Stimulated activated CD8-positive, alpha-beta memory T cell treated with anti-CD3 and anti-CD28 coated beads, Interleukin-15, amount 100 ng/mL, for 48 hours (primary cell): ENCODE measurements around the gene NHLRC2.
A peak's percentile ranks its signal among the peaks of the same experiment; 100 is the strongest.
"Not testable (repeated sequence)": the region's sequence is repeated elsewhere in the genome, so short reads cannot be mapped to it uniquely, and the experiment has no call there.

ENCODE experiments used
- DNase-seq, 2 donors: peaks; one replicate each; pipeline ENCODE4 v3.0.0-alpha.2; 2020; ENCODE audit warnings: low read depth in 2 of 2

Gene NHLRC2

GRCh38 chr10:113941140-113941539, 86.7 kb downstream of the NHLRC2 start:
- no peak for DNase-seq

DNA sequence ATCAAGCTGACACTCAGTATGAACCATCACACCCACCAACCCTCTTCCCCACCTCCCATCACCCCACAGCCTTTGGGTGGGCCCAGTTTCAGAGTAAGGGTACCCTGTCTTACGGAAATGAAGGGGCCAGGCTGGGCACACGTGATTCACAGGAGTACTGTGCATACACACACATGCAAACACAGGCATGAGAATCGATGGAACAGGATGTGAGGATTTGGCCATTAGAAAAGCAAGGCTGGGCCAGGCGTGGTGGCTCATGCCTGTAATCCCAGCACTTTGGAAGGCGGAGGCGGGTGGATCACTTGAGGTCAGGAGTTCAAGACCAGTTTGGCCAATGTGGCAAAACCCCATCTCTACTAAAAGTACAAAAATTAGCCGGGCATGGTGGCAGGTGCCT, 88.7 kb downstream of the NHLRC2 start:
- DNase-seq = not testable (repeated sequence)

DNA sequence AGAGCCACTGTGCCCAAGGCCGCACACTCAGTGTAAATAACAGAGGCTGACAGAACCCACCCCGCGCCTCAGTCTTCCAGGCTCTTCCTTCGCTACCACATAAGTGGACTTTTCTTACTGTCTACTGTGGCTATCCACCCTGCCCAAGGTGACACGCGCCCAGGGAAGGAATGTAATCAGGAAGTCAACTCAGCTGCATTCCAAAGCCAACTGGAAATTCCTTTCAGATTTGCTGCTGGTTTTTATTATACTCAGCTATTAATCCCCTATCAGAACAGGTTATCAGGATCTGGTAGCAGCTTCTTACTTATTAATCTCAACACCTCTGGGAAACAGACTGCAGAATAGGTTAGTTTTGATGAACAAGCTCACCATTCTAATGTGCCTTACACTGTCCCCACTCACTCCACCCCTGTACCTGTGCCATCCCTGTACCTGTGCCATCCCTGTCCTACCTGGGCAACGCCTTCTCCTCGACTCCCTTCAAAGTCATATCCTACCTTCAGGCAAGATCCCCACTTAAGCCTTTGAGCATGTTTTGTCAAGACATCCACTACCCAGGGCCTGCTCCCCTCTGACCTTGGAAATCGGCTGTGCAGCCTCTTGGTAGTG, 90.7 kb downstream of the NHLRC2 start:
- no peak for DNase-seq

GRCh38 chr10:113945687-113946085, 91.2 kb downstream of the NHLRC2 start:
- no peak for DNase-seq

- no peak for DNase-seq
Measured at GRCh38 chr10:113947184-113948041, 93.0 kb downstream of the NHLRC2 start.

GRCh38 chr10:113948048-113948447, 93.6 kb downstream of the NHLRC2 start:
- no peak for DNase-seq

- no peak for DNase-seq
Measured at GRCh38 chr10:113950268-113950667, 95.8 kb downstream of the NHLRC2 start.

- DNase-seq = no peak
Measured at GRCh38 chr10:113953505-113954272, 99.2 kb downstream of the NHLRC2 start.

- DNase-seq = no peak
Measured at GRCh38 chr10:113954409-113954808, 99.9 kb downstream of the NHLRC2 start.

DNA sequence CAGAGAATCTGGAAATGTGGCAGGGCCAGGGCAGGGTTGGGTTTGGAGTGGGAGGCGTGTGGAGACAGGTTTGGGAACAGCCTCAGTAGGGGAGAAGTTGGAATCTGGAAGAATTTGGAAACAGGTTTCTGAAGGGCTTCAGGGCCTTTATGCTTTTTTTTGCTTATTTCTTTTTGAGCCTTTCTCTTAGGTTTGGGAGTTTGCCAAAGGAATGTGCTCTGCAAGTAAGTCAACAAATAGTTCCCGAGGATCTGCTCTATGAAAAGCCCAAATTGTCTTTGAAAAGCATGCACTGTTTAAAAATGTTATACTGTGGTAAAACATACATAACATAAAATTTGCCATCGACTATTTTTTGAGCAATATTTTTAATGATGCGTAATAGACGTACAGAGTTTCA, 102.6 kb downstream of the NHLRC2 start:
- DNase-seq = no peak

GRCh38 chr10:113958631-113959382, 104.3 kb downstream of the NHLRC2 start:
- DNase-seq = peak in 1 of 2 donors; percentile 7

DNA sequence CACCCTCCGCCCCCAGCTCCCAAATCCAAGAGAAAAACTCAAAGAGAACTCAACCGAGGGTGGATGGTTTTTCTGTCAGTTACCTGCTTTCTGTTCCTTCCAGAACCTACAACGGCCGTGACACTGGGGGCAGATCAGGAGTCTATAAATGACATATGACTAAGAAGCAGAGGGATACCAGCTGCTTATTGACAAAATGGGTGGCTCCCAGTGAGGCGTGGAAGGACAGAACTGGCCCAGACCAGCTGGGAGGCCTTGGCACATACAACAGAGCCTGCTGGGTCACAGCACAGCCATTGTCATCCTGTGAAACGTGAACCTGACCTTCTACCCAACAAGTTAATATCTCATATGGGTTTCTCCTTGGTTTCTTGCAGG, 104.9 kb downstream of the NHLRC2 start:
- DNase-seq = no peak

DNA sequence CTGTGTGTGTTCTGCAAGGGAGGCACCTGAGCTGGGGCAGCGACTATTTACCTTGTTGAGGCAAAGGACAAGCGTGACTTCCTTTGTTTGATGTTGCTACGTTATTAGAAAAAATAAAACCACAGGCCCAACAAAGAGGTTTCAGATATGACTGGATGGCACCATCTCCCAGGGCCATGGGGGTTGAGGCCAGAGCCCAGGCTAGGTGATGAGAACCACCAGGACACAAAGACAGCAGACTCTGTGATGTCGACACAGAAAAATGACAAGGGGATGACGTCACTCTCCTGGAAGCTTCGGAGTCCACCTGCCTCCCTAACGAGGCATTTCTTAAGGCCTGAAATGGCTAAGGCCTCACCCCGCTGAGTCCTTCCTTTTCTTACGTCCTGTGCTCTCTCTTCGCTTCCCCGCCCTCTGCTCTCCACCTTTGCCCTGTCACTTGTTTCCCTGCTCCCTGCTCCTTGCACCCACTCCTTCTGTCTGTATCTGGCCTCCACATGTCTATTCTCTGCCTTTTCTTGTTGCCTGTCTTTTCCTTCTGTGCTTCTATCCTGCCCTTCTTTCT, 106.2 kb downstream of the NHLRC2 start:
- peak; percentile 4 to 9 for DNase-seq

DNA sequence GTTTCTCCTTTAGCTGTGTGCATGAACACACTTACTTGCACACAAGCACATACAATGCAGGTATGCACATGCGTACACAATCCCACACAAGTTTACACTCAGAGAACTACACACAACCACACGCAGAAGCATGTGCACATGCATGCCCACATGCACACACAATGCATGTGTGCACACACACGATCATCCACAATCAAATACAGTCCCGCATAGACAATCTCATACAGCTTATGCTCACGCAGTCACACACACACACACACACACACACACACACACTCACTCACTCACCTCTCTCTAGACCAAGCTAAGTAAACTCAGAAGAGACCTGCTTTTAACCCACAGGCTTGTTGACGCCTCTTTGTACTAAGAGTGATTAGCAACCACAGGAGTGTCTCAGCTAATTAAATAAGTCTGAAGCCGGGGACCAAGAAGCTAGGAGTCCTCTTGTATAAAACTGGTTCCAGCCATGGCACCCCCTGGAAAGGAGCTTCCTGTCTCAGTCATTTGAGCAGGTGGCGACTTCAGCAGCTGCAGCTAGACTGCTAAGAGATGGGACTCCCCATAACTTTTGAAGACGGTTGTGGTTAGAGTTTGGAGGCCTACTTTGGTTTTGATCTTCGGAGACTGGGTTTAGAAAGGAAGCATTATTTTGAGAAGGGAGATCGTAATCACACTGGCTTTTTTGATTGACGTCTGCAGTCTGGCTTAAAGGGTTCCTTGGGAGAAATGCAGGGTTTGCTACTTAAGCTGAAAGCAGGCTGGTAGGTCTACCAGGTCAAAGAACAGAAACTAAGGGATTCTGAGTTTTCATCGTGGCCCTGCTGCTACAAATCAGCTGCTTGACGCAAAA, 106.9 kb downstream of the NHLRC2 start:
- DNase-seq = peak; percentile 27 to 53

DNA sequence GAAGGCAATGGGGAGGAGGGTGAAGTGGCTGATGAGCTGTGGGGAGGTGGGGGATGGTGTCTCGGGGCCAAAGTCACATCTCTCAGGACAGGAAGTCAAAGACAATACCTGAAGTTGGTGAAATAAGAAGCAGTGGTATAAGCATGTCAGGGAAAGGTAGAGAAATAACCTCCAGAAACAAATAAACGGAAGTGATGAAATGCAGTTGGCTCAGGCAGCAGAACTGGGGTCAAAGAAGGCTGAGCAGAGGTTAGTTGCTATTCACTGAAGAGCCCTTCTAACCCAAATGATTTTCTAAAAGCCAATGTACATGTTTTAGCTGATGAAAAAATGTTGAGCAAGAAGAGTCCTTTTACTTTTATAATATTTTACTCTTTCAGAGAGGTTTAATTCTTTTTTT, 110.6 kb downstream of the NHLRC2 start:
- DNase-seq = no peak

- no peak for DNase-seq
Measured at GRCh38 chr10:113965683-113966082, 111.2 kb downstream of the NHLRC2 start.
